HepG2 (cell line): Measurements from ENCODE around the gene RBP4. TPM values are rescaled to one million over a fixed set of nuclear protein-coding genes. Genes with fewer than 3 reads are reported as not detected.

Experiments used
- ATAC-seq: fragments of 200-7000 bp; cut with Tn5 transposase; 3 replicates; pipeline ENCODE4 v1.9.1; 2020; ENCODE audit warnings: mild to moderate bottlenecking, moderate library complexity
- BruUV-seq: library from RNA; stranded (reverse); fragments of 400-500 nt; replicated peaks from 2 replicates; lab custom pipeline; 2021; lab: Mats Ljungman, UMichigan
- CTCF ChIA-PET: fragments of 300-600 bp; formaldehyde crosslinking; extraction: SDS; loops from one replicate; lab custom pipeline; 2021; ENCODE audit warnings: low total read pairs, inconsistent platforms, low intra/inter-chr PET ratio; lab: Yijun Ruan, JAX
- POLR2A ChIA-PET: fragments of 350-600 bp; sonication (Branson Sonifier 250); formaldehyde crosslinking; loops from one replicate; lab custom pipeline; 2020; ENCODE audit warnings: antibody characterized with exemption, inconsistent platforms; lab: Yijun Ruan, JAX
- DNase-seq: peaks from one replicate; pipeline ENCODE4 v3.0.0-alpha.2; 2015; ENCODE audit warnings: low spot score
- FAIRE-seq: peaks from 3 replicates; lab custom pipeline; 2011; peaks lifted over from hg19 to GRCh38; lab: Jason Lieb, UNC
- H2AFZ ChIP-seq: one replicate; pipeline ENCODE4 v1.6.1; 2011; ENCODE audit warnings: low read length, inconsistent platforms
- H3K27ac ChIP-seq: fragments of 300-600 bp; 3 replicates; pipeline ENCODE4 v1.8.0; 2011; ENCODE audit warnings: mixed run types, mild to moderate bottlenecking, mixed read lengths, low read length, inconsistent platforms; ENCODE audit not compliant: insufficient read depth; ENCODE audit errors: extremely low read length
- H3K27me3 ChIP-seq, 2 experiments: fragments of 200-600 bp in 1 of 2; 2 replicates in 1 of 2; 3 replicates in 1 of 2; pipeline versions ENCODE4 v1.6.0 to v1.8.0; 2011; ENCODE audit warnings: low read length in 2 of 2, mild to moderate bottlenecking in 2 of 2, moderate library complexity in 2 of 2, inconsistent platforms in 1 of 2; ENCODE audit not compliant: insufficient read depth in 2 of 2, control insufficient read depth in 1 of 2
- H3K36me3 ChIP-seq, 2 experiments: fragments of 200-600 bp in 1 of 2; replicated peaks in 1 of 2; 2 replicates in 1 of 2; 3 replicates in 1 of 2; pipeline versions ENCODE4 v1.5.1 to v1.8.0; 2011; ENCODE audit warnings: low read length in 2 of 2, inconsistent platforms in 1 of 2; ENCODE audit not compliant: insufficient read depth in 2 of 2, control insufficient read depth in 1 of 2
- H3K4me1 ChIP-seq: 2 replicates; pipeline ENCODE4 v1.5.1; 2012; ENCODE audit warnings: low read length, inconsistent platforms; ENCODE audit not compliant: insufficient read depth
- H3K4me2 ChIP-seq: 2 replicates; pipeline ENCODE4 v1.6.0; 2011; ENCODE audit warnings: low read depth, low read length, inconsistent platforms
- H3K4me3 ChIP-seq, 3 experiments: fragments of 200-600 bp in 1 of 3; sonication (generic), shearing (Covaris generic) in 1 of 3; replicated peaks in 1 of 3; 2 replicates each; pipeline ENCODE4 v1.5.1; 2011 to 2016; ENCODE audit warnings: low read length in 3 of 3, inconsistent platforms in 2 of 3, low read depth in 2 of 3, mild to moderate bottlenecking in 2 of 3, control low read depth in 1 of 3, mixed read lengths in 1 of 3; ENCODE audit not compliant: insufficient read depth in 1 of 3
- H3K79me2 ChIP-seq: one replicate; pipeline ENCODE4 v1.6.1; 2011; ENCODE audit warnings: low read length, inconsistent platforms; ENCODE audit not compliant: insufficient read depth
- H3K9ac ChIP-seq: 2 replicates; pipeline ENCODE4 v1.6.0; 2011; ENCODE audit warnings: mild to moderate bottlenecking, low read depth, low read length, inconsistent platforms; ENCODE audit not compliant: insufficient read depth
- H3K9me3 ChIP-seq: 2 replicates; pipeline ENCODE4 v1.5.1; 2012; ENCODE audit warnings: mild to moderate bottlenecking, low read length
- H4K20me1 ChIP-seq: 2 replicates; pipeline ENCODE4 v1.6.0; 2011; ENCODE audit warnings: inconsistent platforms, mild to moderate bottlenecking, low read length, moderate library complexity; ENCODE audit not compliant: insufficient read depth
- ARID2 ChIP-seq: sonication (generic); formaldehyde crosslinking; IDR thresholded peaks from 2 replicates; pipeline ENCODE4 v1.8.1; 2022; ENCODE audit warnings: mild to moderate bottlenecking, missing genetic modification reagents, borderline replicate concordance
- EHMT2 ChIP-seq: fragments of 200-600 bp; sonication (generic); IDR thresholded peaks from 2 replicates; pipeline ENCODE4 v1.7.0; 2017; ENCODE audit warnings: antibody characterized with exemption, low read depth, low read length, borderline replicate concordance
- EP300 ChIP-seq, 3 experiments: sonication (generic) in 1 of 3; formaldehyde crosslinking in 1 of 3; IDR thresholded peaks; 2 replicates each; pipeline versions ENCODE4 v1.5.1 to v1.6.1; 2011 to 2020; ENCODE audit warnings: low read depth in 2 of 3, low read length in 2 of 3, borderline replicate concordance in 1 of 3, improper control_type of control experiment in 1 of 3, mild to moderate bottlenecking in 1 of 3, missing genetic modification reagents in 1 of 3, moderate library complexity in 1 of 3
- KLF15 ChIP-seq: sonication (generic); formaldehyde crosslinking; IDR thresholded peaks from 2 replicates; pipeline ENCODE4 v1.8.1; 2023; ENCODE audit warnings: borderline replicate concordance, mild to moderate bottlenecking, inconsistent platforms, missing genetic modification reagents, mixed read lengths
- MBNL3 ChIP-seq: fragments of 250-450 bp; sonication (Bioruptor Pico); conservative IDR thresholded peaks from 2 replicates; pipeline ENCODE4 v1.8.0; 2022; ENCODE audit warnings: mild to moderate bottlenecking, inconsistent platforms
- REPIN1 ChIP-seq: sonication (generic); formaldehyde crosslinking; IDR thresholded peaks from 2 replicates; pipeline ENCODE4 v1.8.0; 2022; ENCODE audit warnings: missing genetic modification reagents, low read depth, mild to moderate bottlenecking, borderline replicate concordance
- SMAD9 ChIP-seq: sonication (generic); formaldehyde crosslinking; IDR thresholded peaks from 2 replicates; pipeline ENCODE4 v1.5.1; 2020; ENCODE audit warnings: mild to moderate bottlenecking, missing genetic modification reagents
- ZNF224 ChIP-seq: sonication (generic); formaldehyde crosslinking; IDR thresholded peaks from 2 replicates; pipeline ENCODE4 v1.5.0; 2020; ENCODE audit warnings: mild to moderate bottlenecking, missing genetic modification reagents
- ZNF30 ChIP-seq: sonication (generic); formaldehyde crosslinking; IDR thresholded peaks from 2 replicates; pipeline ENCODE4 v1.5.0; 2020; ENCODE audit warnings: mild to moderate bottlenecking, missing genetic modification reagents
- ZNF564 ChIP-seq: sonication (generic); formaldehyde crosslinking; IDR thresholded peaks from 2 replicates; pipeline ENCODE4 v1.8.1; 2023; ENCODE audit warnings: mild to moderate bottlenecking, missing genetic modification reagents
- ZNF598 ChIP-seq: sonication (generic); formaldehyde crosslinking; IDR thresholded peaks from 2 replicates; pipeline ENCODE4 v1.5.1; 2020; ENCODE audit warnings: mild to moderate bottlenecking, missing genetic modification reagents, borderline replicate concordance
- ZNF615 ChIP-seq: sonication (generic); formaldehyde crosslinking; IDR thresholded peaks from 2 replicates; pipeline ENCODE4 v1.5.0; 2020; ENCODE audit warnings: mild to moderate bottlenecking, missing genetic modification reagents, borderline replicate concordance
- ZNF672 ChIP-seq: sonication (generic); formaldehyde crosslinking; IDR thresholded peaks from 2 replicates; pipeline ENCODE4 v1.8.1; 2022; ENCODE audit warnings: missing genetic modification reagents
- ZNF839 ChIP-seq: sonication (generic); formaldehyde crosslinking; IDR thresholded peaks from 2 replicates; pipeline ENCODE4 v1.4.0; 2020; ENCODE audit warnings: missing genetic modification reagents, mild to moderate bottlenecking, borderline replicate concordance
- WGBS: methylation state at CpG from one replicate; pipeline ENCODE4 v1.1.6; 2017; ENCODE audit warnings: low lambda C conversion rate; 5-methylcytosine and 5-hydroxymethylcytosine counted together
- in situ Hi-C: cut with HindIII; loops from 2 replicates; pipeline ENCODE4 v1.10.0; 2017; ENCODE audit warnings: low pct_unique_long_range_greater_than_20kb; ENCODE audit not compliant: extremely low pct_ligation_motif_present
- intact Hi-C: fragments of 100-400 bp; cut with micrococcal nuclease; formaldehyde crosslinking; loops from one replicate; pipeline ENCODE4 v1.10.0; 2022; ENCODE audit not compliant: unreplicated experiment
- polyA plus RNA-seq, 8 experiments: library from polyadenylated mRNA; depleted of rRNA in 3 of 8; stranded (reverse) in 7 of 8; unstranded in 1 of 8; fragments of >200 nt; fragmentation: Illumina TruSeq in 4 of 8; extraction: Trizol in 4 of 8; gene quantifications; 2 replicates each; pipeline versions ENCODE4 v1.2.1 to v1.2.3, GENCODE V29; 2011 to 2016; ENCODE audit warnings: low read depth in 4 of 8, missing spikeins in 1 of 8, mixed read lengths in 1 of 8; ENCODE audit not compliant: insufficient read depth in 1 of 8
- total RNA-seq, 5 experiments: library from RNA; depleted of rRNA; stranded (reverse); fragments of >200 nt; fragmentation: Illumina TruSeq; extraction: Trizol; gene quantifications; 2 replicates each; pipeline ENCODE4 v1.2.3, GENCODE V29; 2016; ENCODE audit warnings: low read depth in 1 of 5
- TF ChIP-seq, protein P1 (sequence below): sonication (generic); IDR thresholded peaks from 2 replicates; pipeline ENCODE4 v1.6.1; 2016; ENCODE audit warnings: low read depth, borderline replicate concordance
- TF ChIP-seq, protein P2 (sequence below): sonication (generic); formaldehyde crosslinking; IDR thresholded peaks from 2 replicates; pipeline ENCODE4 v1.5.1; 2020; ENCODE audit warnings: mild to moderate bottlenecking, missing genetic modification reagents, borderline replicate concordance

RBP4 gene
- total and polyA plus RNA-seq, 2 of the 13 experiments (the other 11 are each of a cell fraction or from before 2014, with no cell fraction given): 642 to 931 TPM

DNA sequence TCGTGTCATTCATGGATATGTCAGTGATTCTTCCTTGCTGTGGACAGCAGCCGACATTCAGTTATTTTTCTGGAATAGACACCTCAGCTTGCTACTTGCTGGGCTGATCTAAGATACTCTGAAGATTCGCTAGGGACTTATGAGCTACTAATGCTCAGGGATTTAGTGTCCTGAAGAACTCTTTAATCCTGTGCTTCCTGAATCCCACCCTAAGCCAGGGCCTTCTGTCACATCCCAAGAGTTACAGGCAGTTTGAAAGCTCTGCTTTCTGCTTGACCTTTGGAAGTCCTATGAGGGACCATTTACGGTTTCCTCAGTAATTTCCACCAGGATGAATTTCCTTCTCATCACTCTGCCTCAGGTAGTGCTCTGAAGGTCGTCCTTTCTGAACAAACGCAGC, 11.3 kb upstream of the RBP4 start, which contains the start of gene PDE6C:
TSS of gene PDE6C (plus strand) at position 227 of the 400 bp plus-strand sequence. CDS start 189 bp downstream, outside the sequence.
- no peak within 1 kb of the TSS for H3K4me3 ChIP-seq
- no peak within 1 kb of the TSS for H3K27ac ChIP-seq
- no peaks in the 10 kb centered on the region for H3K9me3 ChIP-seq
- H3K9ac ChIP-seq: no peak within 1 kb of the TSS
- ChIA-PET CTCF (no interaction called here), POLR2A (interaction anchor here (1.2 kb wide), 1 partner anchor 10 kb away, joined by 3 read pairs; no protein-coding TSS in a partner anchor)
- H3K4me1 ChIP-seq: peaks cover 30% of the 10 kb centered on the region
- in situ Hi-C loops (no loop called here), intact Hi-C loops (no loop called here)
- no peak within 1 kb of the TSS for H2AFZ ChIP-seq
- H3K36me3 ChIP-seq: no peaks in the 10 kb centered on the region
- TF ChIP-seq ZNF30 (CRISPR knock-in tag): no peak
- no peak for TF ChIP-seq ARID2 (CRISPR knock-in tag)
- TF ChIP-seq, protein P1, sequence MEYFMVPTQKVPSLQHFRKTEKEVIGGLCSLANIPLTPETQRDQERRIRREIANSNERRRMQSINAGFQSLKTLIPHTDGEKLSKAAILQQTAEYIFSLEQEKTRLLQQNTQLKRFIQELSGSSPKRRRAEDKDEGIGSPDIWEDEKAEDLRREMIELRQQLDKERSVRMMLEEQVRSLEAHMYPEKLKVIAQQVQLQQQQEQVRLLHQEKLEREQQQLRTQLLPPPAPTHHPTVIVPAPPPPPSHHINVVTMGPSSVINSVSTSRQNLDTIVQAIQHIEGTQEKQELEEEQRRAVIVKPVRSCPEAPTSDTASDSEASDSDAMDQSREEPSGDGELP: no peak
- no peak for TF ChIP-seq ZNF564 (CRISPR knock-in tag)
- TF ChIP-seq SMAD9 (CRISPR knock-in tag): no peak
- TF ChIP-seq ZNF839 (CRISPR knock-in tag): no peak
- no peak for TF ChIP-seq ZNF615 (CRISPR knock-in tag)
- TF ChIP-seq ZNF224: no peak
- TF ChIP-seq ZNF598 (CRISPR knock-in tag): no peak
- no peak for TF ChIP-seq MBNL3 (CRISPR knock-in tag)
- TF ChIP-seq REPIN1: no peak
- no peak for TF ChIP-seq KLF15 (CRISPR knock-in tag)
- TF ChIP-seq EP300 (IDR thresholded peaks at IDR 0.05; ENCODE audit: low read depth in 2 of 2, low read length in 2 of 2): no peak
- no peak for TF ChIP-seq EP300 (CRISPR knock-in tag; IDR thresholded peaks at IDR 0.05; ENCODE audit: borderline replicate concordance)
- TF ChIP-seq ZNF672 (CRISPR knock-in tag): no peak
- TF ChIP-seq, protein P2, sequence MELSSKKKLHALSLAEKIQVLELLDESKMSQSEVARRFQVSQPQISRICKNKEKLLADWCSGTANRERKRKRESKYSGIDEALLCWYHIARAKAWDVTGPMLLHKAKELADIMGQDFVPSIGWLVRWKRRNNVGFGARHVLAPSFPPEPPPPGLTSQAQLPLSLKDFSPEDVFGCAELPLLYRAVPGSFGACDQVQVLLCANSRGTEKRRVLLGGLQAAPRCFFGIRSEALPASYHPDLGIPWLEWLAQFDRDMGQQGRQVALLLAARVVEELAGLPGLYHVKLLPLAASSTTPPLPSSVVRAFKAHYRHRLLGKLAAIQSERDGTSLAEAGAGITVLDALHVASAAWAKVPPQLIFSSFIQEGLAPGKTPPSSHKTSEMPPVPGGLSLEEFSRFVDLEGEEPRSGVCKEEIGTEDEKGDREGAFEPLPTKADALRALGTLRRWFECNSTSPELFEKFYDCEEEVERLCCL (CRISPR knock-in tag): no peak
- TF ChIP-seq EHMT2: no peak
- no peak within 1 kb of the TSS for H3K4me2 ChIP-seq
- 52% methylated on average over 6 of the region's 6 CpGs for WGBS
- H3K27me3 ChIP-seq: no peaks in the 10 kb centered on the region
- no peaks in the 10 kb centered on the region for H3K79me2 ChIP-seq
- FAIRE-seq: no peak
- ATAC-seq: no peak
- H4K20me1 ChIP-seq: no peaks in the 10 kb centered on the region
- no peak for DNase-seq
- BruUV-seq: no TSS peak
